ENCODE results near the gene SDSL.

The SDSL gene

GRCh38 chr12:113397497-113398197, 24.5 kb upstream of the SDSL start:
- no peak for DNase-seq

- no peak for DNase-seq
Measured at GRCh38 chr12:113398346-113399290, 23.6 kb upstream of the SDSL start.

DNA sequence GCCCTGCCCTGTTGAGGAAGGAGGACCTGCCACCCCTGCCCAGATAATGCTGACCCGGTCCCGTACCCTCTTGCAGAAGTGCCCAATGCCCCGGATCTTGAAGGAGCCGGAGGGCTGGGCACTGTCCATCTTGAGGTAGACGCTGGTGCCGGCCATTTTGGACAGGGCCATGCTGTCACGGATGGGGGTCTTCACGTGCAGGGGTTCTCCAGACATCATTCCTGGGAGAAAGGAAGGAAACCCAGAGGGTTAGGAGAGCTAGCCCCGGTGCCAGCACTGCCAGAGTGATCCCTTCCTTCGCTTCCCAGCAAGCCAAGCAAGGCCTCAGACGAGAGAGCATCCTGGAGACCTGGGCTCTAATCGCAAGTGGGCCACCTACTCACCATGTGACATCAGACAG, 22.7 kb upstream of the SDSL start:
- no peak for DNase-seq

GRCh38 chr12:113400362-113400761, 21.8 kb upstream of the SDSL start:
- DNase-seq: no peak

- no peak for DNase-seq
Measured at GRCh38 chr12:113401066-113402000, 20.8 kb upstream of the SDSL start.

DNA sequence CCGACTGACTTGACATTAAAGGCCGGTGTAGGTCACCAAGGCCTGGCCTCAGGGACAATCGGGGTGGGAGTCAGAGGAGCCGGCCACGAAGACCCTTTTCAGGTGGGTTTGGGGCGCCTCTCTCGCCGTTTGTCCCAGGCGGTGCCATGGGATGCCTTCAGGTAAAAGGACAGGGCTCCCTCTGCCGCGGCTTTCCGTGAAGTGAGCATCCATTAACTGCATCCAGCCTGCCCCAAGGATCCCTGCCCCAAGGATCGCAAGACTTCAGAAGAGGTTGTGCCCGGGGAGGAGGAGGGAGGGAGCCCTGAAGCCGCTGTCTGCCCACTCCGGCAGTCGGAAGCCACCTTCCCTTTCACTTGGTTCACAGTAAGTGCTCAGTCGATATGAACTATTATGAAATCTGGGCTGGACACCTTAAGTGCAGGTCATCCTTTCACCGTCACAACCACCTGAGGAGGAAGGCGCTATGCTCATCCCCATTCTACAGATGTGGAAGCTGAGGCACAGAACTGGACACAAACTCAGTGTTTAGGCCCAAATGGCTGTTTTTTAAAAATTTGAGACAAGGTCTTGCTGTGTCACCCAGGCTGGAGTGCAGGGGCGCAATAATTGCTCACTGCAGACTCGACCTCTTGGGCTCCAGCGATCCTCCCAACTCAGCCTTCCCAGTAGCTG, 19.5 kb upstream of the SDSL start:
- no peak for DNase-seq

GRCh38 chr12:113403435-113404415, 18.5 kb upstream of the SDSL start, which contains the start of gene SDS:
Gene SDS (minus strand): TSS chr12:113403887. CDS start chr12:113399708, 4,179 bp downstream.
- DNase-seq: peak; percentile 78

- DNase-seq: no peak
Measured at GRCh38 chr12:113405694-113406093, 16.5 kb upstream of the SDSL start.

- no peak for DNase-seq
Measured at GRCh38 chr12:113407931-113408600, 14.1 kb upstream of the SDSL start.

GRCh38 chr12:113408756-113409298, 13.4 kb upstream of the SDSL start:
- DNase-seq: no peak

DNA sequence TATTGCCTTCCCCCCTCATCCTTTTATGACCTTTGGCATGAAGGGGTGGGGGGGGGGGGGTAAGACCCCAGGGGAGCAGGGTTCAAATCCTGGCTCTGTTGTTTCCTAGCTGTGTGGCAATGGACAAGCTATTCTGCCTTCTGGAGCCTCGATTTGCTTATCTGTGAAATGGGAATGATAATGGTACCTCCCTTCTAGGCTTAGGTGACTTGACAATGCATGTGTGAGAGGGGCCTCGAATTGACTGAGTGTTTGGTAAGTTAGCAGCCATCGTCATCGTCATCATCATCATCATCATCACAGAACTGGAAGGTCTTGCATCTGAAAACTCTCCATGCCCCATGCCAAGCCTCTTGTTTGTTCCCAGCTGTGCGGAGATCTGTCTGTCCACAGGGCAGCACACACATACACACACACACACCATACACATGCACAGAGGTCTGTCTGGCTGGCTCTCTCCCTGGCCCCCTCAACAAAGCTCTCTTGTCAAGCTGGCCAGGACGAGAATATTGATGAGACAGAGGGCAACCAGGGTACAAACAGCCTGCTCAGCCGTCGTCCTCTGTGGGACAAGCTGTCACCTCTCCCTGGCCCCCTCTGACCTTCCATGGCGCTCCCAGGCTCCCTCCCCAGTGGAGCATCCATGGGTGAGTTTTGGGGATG, 12.6 kb upstream of the SDSL start:
- DNase-seq: no peak

DNA sequence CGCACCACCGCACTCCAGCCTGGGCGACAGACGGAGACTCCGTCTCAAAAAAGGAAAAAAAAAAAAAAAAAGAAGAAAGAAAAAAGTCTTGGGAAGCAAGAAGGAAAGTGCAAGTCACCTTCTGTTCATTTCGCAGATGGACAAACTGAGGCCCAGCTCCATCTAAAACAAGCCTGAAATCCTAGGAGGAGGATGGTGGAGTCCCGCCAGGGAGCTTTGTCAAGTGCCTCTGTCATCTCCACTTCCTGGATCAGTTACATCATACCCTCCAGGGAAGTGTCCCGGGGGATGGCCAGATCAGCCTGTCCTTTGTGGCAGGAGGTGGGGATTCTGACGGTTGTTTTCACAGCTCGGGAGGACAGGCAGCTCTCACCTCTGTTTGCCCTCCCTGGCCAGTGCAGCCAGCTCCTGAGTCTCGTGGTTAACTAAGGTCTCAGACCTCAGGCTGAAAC, 8.7 kb upstream of the SDSL start:
- no peak for DNase-seq

GRCh38 chr12:113414519-113415038, 7.6 kb upstream of the SDSL start:
- no peak for DNase-seq

DNA sequence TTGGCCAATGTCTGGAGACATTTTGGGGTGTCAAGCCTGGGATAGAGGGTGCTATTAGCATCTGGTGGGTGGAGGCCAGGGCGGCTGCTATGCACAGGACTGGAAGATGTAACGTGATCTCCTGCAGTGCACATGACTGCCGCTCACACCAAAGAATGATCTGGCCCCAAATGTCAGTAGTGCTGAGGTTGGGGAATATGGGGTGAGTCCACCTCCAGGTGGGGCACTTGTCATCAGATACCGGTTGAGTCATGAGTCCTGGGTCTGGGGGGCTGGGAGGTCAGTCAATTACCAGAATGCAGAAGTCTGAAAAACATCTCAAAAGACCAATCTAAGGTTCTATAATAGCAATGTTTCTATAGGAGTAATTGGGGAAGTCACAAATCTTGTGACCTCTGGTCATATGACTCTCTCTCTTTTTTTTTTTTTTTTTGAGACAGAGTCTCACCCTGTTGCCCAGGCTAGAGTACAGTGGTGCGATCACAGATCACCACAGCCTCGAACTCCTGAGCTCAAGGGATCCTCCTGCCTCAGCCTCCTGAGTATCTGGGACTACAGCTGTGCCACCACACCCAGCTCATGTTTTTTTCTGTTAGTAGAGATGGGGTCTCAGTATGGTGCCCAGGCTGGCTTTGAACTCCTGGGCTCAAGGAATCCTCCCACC, 6.0 kb upstream of the SDSL start:
- DNase-seq: no peak

DNA sequence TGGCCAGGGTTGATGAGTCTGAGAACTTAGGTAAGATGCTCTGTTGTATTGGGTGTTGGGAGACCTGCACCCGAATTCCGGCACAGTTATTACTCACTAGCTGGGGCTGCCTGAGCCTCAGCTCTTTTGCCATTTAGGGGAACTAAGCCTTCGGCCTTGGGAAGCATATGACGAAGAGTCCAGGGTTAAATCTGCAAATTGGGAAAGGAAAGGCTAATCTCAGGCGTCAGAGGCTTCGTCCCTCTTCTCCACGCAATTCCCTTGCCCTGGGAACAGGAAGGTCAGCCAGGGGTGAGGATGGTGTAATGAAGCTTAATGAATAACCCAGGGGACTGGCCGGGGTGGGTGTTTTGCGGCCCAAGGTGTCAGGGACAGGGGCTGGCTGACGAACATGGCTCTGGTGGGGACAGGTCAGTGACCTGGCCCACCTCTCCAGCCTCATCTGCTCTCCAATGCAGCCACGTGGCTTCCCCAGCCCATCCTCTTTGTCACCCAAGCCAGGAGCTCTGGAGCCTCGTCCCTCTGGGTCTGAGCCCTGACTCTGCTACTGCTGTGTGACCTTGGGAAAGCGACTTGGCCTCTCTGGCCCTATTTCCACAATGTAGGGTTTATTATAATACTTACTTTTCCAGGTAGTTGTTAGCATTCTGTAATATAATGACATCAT, 3.8 kb upstream of the SDSL start:
- DNase-seq: no peak

- no peak for DNase-seq
Measured at GRCh38 chr12:113420996-113421595, 1.1 kb upstream of the SDSL start.

GRCh38 chr12:113422886-113423669, 898 bp downstream of the SDSL start:
- no peak for DNase-seq

All from right hindlimb (tissue), 1 donor.